Prostate gland (tissue), 2 donors: ENCODE data around the gene KRT2. TPM values are rescaled to one million over a fixed set of nuclear protein-coding genes. Genes with fewer than 3 reads are reported as not detected.

ENCODE experiments used
- DNase-seq: peaks from one replicate; pipeline ENCODE4 v3.0.0-alpha.2; 2019; ENCODE audit warnings: low spot score
- H3K27ac ChIP-seq, 2 donors: fragments of 200-600 bp; sonication (generic); 2 replicates each; pipeline ENCODE4 v1.5.1; 2017 to 2019
- H3K27me3 ChIP-seq: fragments of 200-600 bp; sonication (generic); replicated peaks from 2 replicates; pipeline ENCODE4 v1.5.1; 2019; ENCODE audit not compliant: insufficient read depth
- H3K36me3 ChIP-seq, 2 donors: fragments of 200-600 bp; sonication (generic); 1 replicate in 1 of 2; 2 replicates in 1 of 2; pipeline versions ENCODE4 v1.5.1 to v1.8.1; 2017 to 2019
- H3K4me1 ChIP-seq: fragments of 200-600 bp; sonication (generic); replicated peaks from 2 replicates; pipeline ENCODE4 v1.5.1; 2019
- H3K4me3 ChIP-seq, 2 donors: fragments of 200-600 bp; sonication (generic); 2 replicates each; pipeline ENCODE4 v1.5.1; 2017 to 2019
- H3K9me3 ChIP-seq: fragments of 200-600 bp; sonication (generic); 2 replicates; pipeline ENCODE4 v1.5.1; 2017
- CTCF ChIP-seq, 4 experiments: fragments of 200-600 bp in 2 of 4; fragments of 450-650 bp in 2 of 4; sonication (generic) in 2 of 4; IDR thresholded peaks; 1 replicate in 3 of 4; 2 replicates in 1 of 4; pipeline ENCODE4 v1.5.1; 2016 to 2019; ENCODE audit warnings: antibody characterized with exemption in 4 of 4, mild to moderate bottlenecking in 2 of 4, moderate library complexity in 2 of 4
- POLR2A ChIP-seq: fragments of 450-650 bp; IDR thresholded peaks from one replicate; pipeline ENCODE4 v1.6.1; 2016; ENCODE audit warnings: antibody characterized with exemption, mild to moderate bottlenecking
- POLR2AphosphoS5 ChIP-seq: sonication (generic); formaldehyde crosslinking; IDR thresholded peaks from one replicate; pipeline ENCODE4 v1.6.1; 2017; ENCODE audit warnings: antibody characterized with exemption
- WGBS: methylation state at CpG from one replicate; pipeline ENCODE4 v1.1.5; 2018; 5-methylcytosine and 5-hydroxymethylcytosine counted together
- intact Hi-C: fragments of 100-400 bp; cut with DNase I; formaldehyde crosslinking; loops from one replicate; pipeline ENCODE4 v1.14.2; 2022
- total RNA-seq, 2 donors: library from RNA; depleted of rRNA; stranded (reverse); fragments of >200 nt; gene quantifications; one replicate each; pipeline ENCODE4 v1.1.0, GENCODE V29; 2016

KRT2 gene
- total RNA-seq, 2 donors from 2014 or later, result 0.41 to 5.1 TPM

- Histone ChIP-seq H3K4me3 (no peak overlapping the region), H3K36me3 (no peaks in the 10 kb centered on the region), H3K4me1 (no peaks in the 10 kb centered on the region), H3K9me3 (no peaks in the 10 kb centered on the region), H3K27me3 (no peaks in the 10 kb centered on the region), H3K27ac (no peak overlapping the region)
- DNase-seq, result no peak
- WGBS, result 86% methylated on average over 8 of the region's 8 CpGs
- intact Hi-C loops, result no loop called here
- TF ChIP-seq POLR2AphosphoS5 (no peak), POLR2A (no peak), CTCF (IDR thresholded peaks at IDR 0.05) (no peak)
Observed at GRCh38 chr12:52608826-52609630, 43.0 kb downstream of the KRT2 start.

GRCh38 chr12:52608161-52608560 is 43.9 kb downstream of the KRT2 start:
- Histone ChIP-seq H3K9me3 (no peaks in the 10 kb centered on the region), H3K27me3 (no peaks in the 10 kb centered on the region), H3K36me3 (no peaks in the 10 kb centered on the region), H3K4me1 (no peaks in the 10 kb centered on the region), H3K4me3 (no peak overlapping the region), H3K27ac (no peak overlapping the region)
- DNase-seq, result no peak
- WGBS, result 86% methylated on average over 6 of the region's 6 CpGs
- TF ChIP-seq POLR2A (no peak), CTCF (IDR thresholded peaks at IDR 0.05) (no peak), POLR2AphosphoS5 (no peak)
- intact Hi-C loops, result no loop called here

GRCh38 chr12:52607314-52607713 is 44.7 kb downstream of the KRT2 start:
- Histone ChIP-seq H3K4me1 (no peaks in the 10 kb centered on the region), H3K27me3 (peaks cover 2% of the 10 kb centered on the region), H3K4me3 (no peak overlapping the region), H3K9me3 (no peaks in the 10 kb centered on the region), H3K36me3 (no peaks in the 10 kb centered on the region), H3K27ac (no peak overlapping the region)
- intact Hi-C loops, result no loop called here
- DNase-seq, result no peak
- WGBS, result 83% methylated on average over 1 of the region's 1 CpG
- TF ChIP-seq POLR2AphosphoS5 (no peak), POLR2A (no peak), CTCF (IDR thresholded peaks at IDR 0.05) (no peak)

- Histone ChIP-seq H3K27ac (no peak overlapping the region), H3K4me3 (no peak overlapping the region), H3K4me1 (no peaks in the 10 kb centered on the region), H3K9me3 (no peaks in the 10 kb centered on the region), H3K27me3 (peaks cover 5% of the 10 kb centered on the region), H3K36me3 (no peaks in the 10 kb centered on the region)
- TF ChIP-seq CTCF (IDR thresholded peaks at IDR 0.05), result no peak
- no peak for TF ChIP-seq POLR2A
- no peak for TF ChIP-seq POLR2AphosphoS5
- no peak for DNase-seq
- intact Hi-C loops, result no loop called here
- 91% methylated on average over 7 of the region's 7 CpGs for WGBS
Observed at GRCh38 chr12:52606581-52607218, 45.3 kb downstream of the KRT2 start.

GRCh38 chr12:52606096-52606495 is 45.9 kb downstream of the KRT2 start:
- Histone ChIP-seq H3K9me3 (no peaks in the 10 kb centered on the region), H3K27me3 (peaks cover 8% of the 10 kb centered on the region), H3K4me1 (no peaks in the 10 kb centered on the region), H3K4me3 (no peak overlapping the region), H3K27ac (no peak overlapping the region), H3K36me3 (no peaks in the 10 kb centered on the region)
- intact Hi-C loops, result no loop called here
- WGBS, result 60% methylated on average over 3 of the region's 3 CpGs
- DNase-seq, result no peak
- TF ChIP-seq POLR2A, result no peak
- no peak for TF ChIP-seq POLR2AphosphoS5
- TF ChIP-seq CTCF (IDR thresholded peaks at IDR 0.05), result no peak
